Hematopoietic multipotent progenitor cell treated with erythropoietin and hydrocortisone succinate and interleukin-3 and kit ligand, for 4 days (in vitro differentiated cells): ENCODE results near the gene EIF5.
A peak's percentile ranks its signal among the peaks of the same experiment; 100 is the strongest.
"Not testable (repeated sequence)": the region's sequence is repeated elsewhere in the genome, so short reads cannot be mapped to it uniquely, and the experiment has no call there.

Source experiments
- DNase-seq: peaks from one replicate; pipeline ENCODE4 v3.0.0-alpha.2; 2015

EIF5 gene

GRCh38 chr14:103339561-103339960, 5.5 kb downstream of the EIF5 start:
- DNase-seq, result no peak

- DNase-seq, result no peak
Measured at GRCh38 chr14:103340480-103341212, 6.6 kb downstream of the EIF5 start.

- peak; percentile 49 for DNase-seq
Measured at GRCh38 chr14:103341250-103342129, 7.5 kb downstream of the EIF5 start.

GRCh38 chr14:103343164-103343879, 9.3 kb downstream of the EIF5 start:
- DNase-seq, result peak; percentile 70

GRCh38 chr14:103343905-103344797, 10.1 kb downstream of the EIF5 start:
- no peak for DNase-seq

GRCh38 chr14:103346286-103346685, 12.2 kb downstream of the EIF5 start:
- DNase-seq, result no peak

GRCh38 chr14:103347091-103347815, 13.2 kb downstream of the EIF5 start:
- DNase-seq, result no peak

GRCh38 chr14:103348154-103348553, 14.1 kb downstream of the EIF5 start:
- DNase-seq, result no peak

GRCh38 chr14:103349982-103350381, 15.9 kb downstream of the EIF5 start:
- no peak for DNase-seq

GRCh38 chr14:103353362-103353761, 19.3 kb downstream of the EIF5 start:
- peak; percentile 55 for DNase-seq

GRCh38 chr14:103354141-103354540, 20.1 kb downstream of the EIF5 start:
- DNase-seq, result no peak

- peak; percentile 56 for DNase-seq
Measured at GRCh38 chr14:103356024-103356682, 22.1 kb downstream of the EIF5 start.

GRCh38 chr14:103357552-103357951, 23.5 kb downstream of the EIF5 start:
- DNase-seq, result not testable (repeated sequence)

GRCh38 chr14:103360548-103360947, 26.5 kb downstream of the EIF5 start:
- DNase-seq, result peak; percentile 57

- no peak for DNase-seq
Measured at GRCh38 chr14:103361867-103362266, 27.8 kb downstream of the EIF5 start.

- DNase-seq, result peak; percentile 43
Measured at GRCh38 chr14:103362780-103363179, 28.7 kb downstream of the EIF5 start.

GRCh38 chr14:103366741-103367140, 32.7 kb downstream of the EIF5 start:
- DNase-seq, result no peak

- DNase-seq, result no peak
Measured at GRCh38 chr14:103367995-103368394, 34.0 kb downstream of the EIF5 start.

GRCh38 chr14:103370087-103370486, 36.0 kb downstream of the EIF5 start:
- no peak for DNase-seq

- DNase-seq, result no peak
Measured at GRCh38 chr14:103372017-103372416, 38.0 kb downstream of the EIF5 start.
